KOPT-K1 (cell line): ENCODE results near the gene LSM2.
A peak's percentile ranks its signal among the peaks of the same experiment; 100 is the strongest.
"Not testable (repeated sequence)": the region's sequence is repeated elsewhere in the genome, so short reads cannot be mapped to it uniquely, and the experiment has no call there.

ENCODE experiments used
- H3K27ac ChIP-seq: fragments of 200-600 bp; sonication (generic); 2 replicates; pipeline ENCODE4 v1.5.1; 2016; ENCODE audit warnings: antibody characterized with exemption, mild to moderate bottlenecking, low read depth, low read length; ENCODE audit not compliant: poor library complexity, severe bottlenecking
- H3K36me3 ChIP-seq: fragments of 200-600 bp; sonication (generic); 2 replicates; pipeline ENCODE4 v1.5.1; 2017; ENCODE audit warnings: antibody characterized with exemption, mild to moderate bottlenecking, low read length, moderate library complexity; ENCODE audit not compliant: insufficient read depth
- H3K9me3 ChIP-seq: fragments of 200-600 bp; sonication (generic); 2 replicates; pipeline ENCODE4 v1.5.1; 2017; ENCODE audit warnings: antibody characterized with exemption, low read length, mild to moderate bottlenecking; ENCODE audit not compliant: insufficient read depth, poor library complexity, severe bottlenecking

Gene LSM2

GRCh38 chr6:31817929-31818511, 11.3 kb upstream of the LSM2 start:
- not testable (repeated sequence) for H3K27ac ChIP-seq, H3K9me3 ChIP-seq, H3K36me3 ChIP-seq

- not testable (repeated sequence) for H3K36me3 ChIP-seq, H3K9me3 ChIP-seq
- H3K27ac ChIP-seq = peak overlapping the region; percentile 18
Measured at GRCh38 chr6:31817133-31817928, 10.6 kb upstream of the LSM2 start.

GRCh38 chr6:31815025-31815838, 8.5 kb upstream of the LSM2 start, which contains the start of the genes HSPA1A and HSPA1L:
Gene HSPA1A, plus strand, starts transcription at chr6:31815543. Its CDS starts 214 bp downstream, at chr6:31815757.
Gene HSPA1L, minus strand, starts transcription at chr6:31815283. Its CDS starts 3,311 bp downstream, at chr6:31811972.
- no peaks in the 10 kb centered on the region for H3K36me3 ChIP-seq
- H3K9me3 ChIP-seq = no peaks in the 10 kb centered on the region
- H3K27ac ChIP-seq = no peak within 1 kb of the TSS

- H3K9me3 ChIP-seq = no peaks in the 10 kb centered on the region
- H3K36me3 ChIP-seq = no peaks in the 10 kb centered on the region
- H3K27ac ChIP-seq = no peak overlapping the region
Measured at GRCh38 chr6:31814677-31815024, 7.9 kb upstream of the LSM2 start.

GRCh38 chr6:31813465-31813849, 6.7 kb upstream of the LSM2 start:
- Histone ChIP-seq H3K36me3 (no peaks in the 10 kb centered on the region), H3K9me3 (no peaks in the 10 kb centered on the region), H3K27ac (no peak overlapping the region)

- Histone ChIP-seq H3K27ac (no peak overlapping the region), H3K9me3 (no peaks in the 10 kb centered on the region), H3K36me3 (no peaks in the 10 kb centered on the region)
Measured at GRCh38 chr6:31811645-31812044, 4.9 kb upstream of the LSM2 start.

- not testable (repeated sequence) for H3K9me3 ChIP-seq, H3K27ac ChIP-seq
- H3K36me3 ChIP-seq = peaks cover 14% of the 10 kb centered on the region
Measured at GRCh38 chr6:31808599-31808998, 1.8 kb upstream of the LSM2 start.

GRCh38 chr6:31805939-31806469, 762 bp downstream of the LSM2 start:
- Histone ChIP-seq H3K36me3 (peaks cover 39% of the 10 kb centered on the region), H3K9me3 (no peaks in the 10 kb centered on the region)

GRCh38 chr6:31801031-31801927, 5.5 kb downstream of the LSM2 start:
- not testable (repeated sequence) for H3K27ac ChIP-seq
- peaks cover 65% of the 10 kb centered on the region for H3K36me3 ChIP-seq

More at GRCh38 chr6:31805939-31806469, 762 bp downstream of the LSM2 start:
- H3K27ac ChIP-seq = peak overlapping the region; percentile 86

GRCh38 chr6:31799781-31800180, 7.0 kb downstream of the LSM2 start:
- Histone ChIP-seq H3K9me3 (no peaks in the 10 kb centered on the region), H3K36me3 (peaks cover 61% of the 10 kb centered on the region), H3K27ac (no peak overlapping the region)

More at GRCh38 chr6:31801031-31801927, 5.5 kb downstream of the LSM2 start:
- H3K9me3 ChIP-seq = not testable (repeated sequence)

GRCh38 chr6:31797588-31797987, 9.2 kb downstream of the LSM2 start:
- H3K27ac ChIP-seq = peak overlapping the region; percentile 64
- no peaks in the 10 kb centered on the region for H3K9me3 ChIP-seq
- peaks cover 52% of the 10 kb centered on the region for H3K36me3 ChIP-seq

GRCh38 chr6:31796993-31797385, 9.8 kb downstream of the LSM2 start:
- H3K36me3 ChIP-seq = peaks cover 52% of the 10 kb centered on the region
- no peaks in the 10 kb centered on the region for H3K9me3 ChIP-seq
- peak overlapping the region; percentile 64 for H3K27ac ChIP-seq

GRCh38 chr6:31795616-31796298, 11.0 kb downstream of the LSM2 start, which contains the start of gene VARS1:
Gene VARS1, minus strand, starts transcription at chr6:31795752. Its CDS starts 535 bp downstream, at chr6:31795217.
- Histone ChIP-seq H3K36me3 (peaks cover 50% of the 10 kb centered on the region), H3K27ac (peak within 1 kb of the TSS; percentile 96), H3K9me3 (no peaks in the 10 kb centered on the region)
